ENCODE results near the gene RAPGEF2.

DNA sequence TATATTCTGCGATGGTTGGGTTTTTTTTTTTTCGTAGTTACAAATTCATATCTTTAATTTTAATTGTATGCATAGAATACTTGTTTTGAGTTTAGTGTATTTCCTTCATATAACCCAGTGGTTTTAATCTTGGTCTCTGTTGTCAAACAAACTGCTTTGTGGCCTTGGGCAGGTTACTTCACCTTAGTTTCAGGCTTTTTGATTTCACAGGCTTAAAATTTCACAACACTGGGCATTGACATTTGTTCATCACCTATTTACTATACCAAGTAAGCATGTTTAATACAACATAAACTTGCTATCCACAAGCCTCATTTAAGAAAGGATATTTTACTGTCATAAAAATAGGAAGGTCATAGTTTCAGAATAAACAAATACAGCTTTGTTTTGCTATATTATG, 14.7 kb downstream of the RAPGEF2 start:
- no peak for TF ChIP-seq EZH2 (IDR thresholded peaks at IDR 0.05; ENCODE audit: borderline replicate concordance, low read depth, low read length, severe bottlenecking)
- TF ChIP-seq POLR2AphosphoS5 (IDR thresholded peaks at IDR 0.05; ENCODE audit: insufficient read depth, low read depth, low read length), result no peak
- TF ChIP-seq, protein P1, sequence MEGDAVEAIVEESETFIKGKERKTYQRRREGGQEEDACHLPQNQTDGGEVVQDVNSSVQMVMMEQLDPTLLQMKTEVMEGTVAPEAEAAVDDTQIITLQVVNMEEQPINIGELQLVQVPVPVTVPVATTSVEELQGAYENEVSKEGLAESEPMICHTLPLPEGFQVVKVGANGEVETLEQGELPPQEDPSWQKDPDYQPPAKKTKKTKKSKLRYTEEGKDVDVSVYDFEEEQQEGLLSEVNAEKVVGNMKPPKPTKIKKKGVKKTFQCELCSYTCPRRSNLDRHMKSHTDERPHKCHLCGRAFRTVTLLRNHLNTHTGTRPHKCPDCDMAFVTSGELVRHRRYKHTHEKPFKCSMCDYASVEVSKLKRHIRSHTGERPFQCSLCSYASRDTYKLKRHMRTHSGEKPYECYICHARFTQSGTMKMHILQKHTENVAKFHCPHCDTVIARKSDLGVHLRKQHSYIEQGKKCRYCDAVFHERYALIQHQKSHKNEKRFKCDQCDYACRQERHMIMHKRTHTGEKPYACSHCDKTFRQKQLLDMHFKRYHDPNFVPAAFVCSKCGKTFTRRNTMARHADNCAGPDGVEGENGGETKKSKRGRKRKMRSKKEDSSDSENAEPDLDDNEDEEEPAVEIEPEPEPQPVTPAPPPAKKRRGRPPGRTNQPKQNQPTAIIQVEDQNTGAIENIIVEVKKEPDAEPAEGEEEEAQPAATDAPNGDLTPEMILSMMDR (IDR thresholded peaks at IDR 0.05; ENCODE audit: extremely low read depth in 1 of 2, insufficient read depth in 1 of 2, low read depth in 1 of 2, low read length in 2 of 2), result no peak
- TF ChIP-seq POLR2A (IDR thresholded peaks at IDR 0.05; ENCODE audit: low read depth, low read length), result no peak
